SK-N-SH (cell line): ENCODE measurements around the gene RNASE1. TPM values are rescaled to one million over a fixed set of nuclear protein-coding genes. Genes with fewer than 3 reads are reported as not detected.

Experiments used
- CTCF ChIA-PET: fragments of 300-600, 350-600 bp; formaldehyde crosslinking; extraction: SDS; loops from one replicate; lab custom pipeline; 2021; lab: Yijun Ruan, JAX
- POLR2A ChIA-PET: fragments of 350-600 bp; sonication (Branson Sonifier 250); formaldehyde crosslinking; extraction: SDS; loops from one replicate; lab custom pipeline; 2020; ENCODE audit warnings: antibody characterized with exemption, inconsistent platforms; lab: Yijun Ruan, JAX
- DNase-seq: peaks from one replicate; pipeline ENCODE4 v3.0.0; 2012
- H2AFZ ChIP-seq: fragments of 200-600 bp; sonication (generic); 2 replicates; pipeline ENCODE4 v1.8.1; 2016; ENCODE audit warnings: antibody characterized with exemption, mild to moderate bottlenecking, low read depth
- H3F3A ChIP-seq: fragments of 200-600 bp; sonication (generic); replicated peaks from 2 replicates; pipeline ENCODE3; 2016; ENCODE audit warnings: antibody characterized with exemption, mild to moderate bottlenecking; ENCODE audit not compliant: insufficient read depth
- H3K27ac ChIP-seq, 2 experiments: fragments of 200-500 bp in 1 of 2; fragments of 200-600 bp in 1 of 2; sonication (Bioruptor generic) in 1 of 2; sonication (generic), shearing (Covaris generic) in 1 of 2; 2 replicates each; pipeline versions ENCODE4 v1.5.1 to v1.6.1; 2014 to 2016; ENCODE audit warnings: low read depth in 2 of 2, inconsistent platforms in 1 of 2, low read length in 1 of 2, mild to moderate bottlenecking in 1 of 2, mixed read lengths in 1 of 2
- H3K27me3 ChIP-seq: fragments of 200-600 bp; sonication (generic), shearing (Covaris generic); 2 replicates; pipeline ENCODE4 v1.6.1; 2016; ENCODE audit warnings: mixed run types; ENCODE audit not compliant: insufficient read depth
- H3K36me3 ChIP-seq, 2 experiments: fragments of 200-500 bp in 1 of 2; fragments of 200-600 bp in 1 of 2; sonication (Bioruptor generic) in 1 of 2; sonication (generic) in 1 of 2; replicated peaks in 1 of 2; 2 replicates each; pipeline versions ENCODE3 to v1.5.1; 2014 to 2016; ENCODE audit warnings: low read length in 1 of 2, mild to moderate bottlenecking in 1 of 2; ENCODE audit not compliant: insufficient read depth in 2 of 2, control insufficient read depth in 1 of 2
- H3K4me1 ChIP-seq, 2 experiments: fragments of 200-500 bp in 1 of 2; fragments of 200-600 bp in 1 of 2; sonication (Bioruptor generic) in 1 of 2; sonication (generic), shearing (Covaris generic) in 1 of 2; 2 replicates each; pipeline versions ENCODE4 v1.5.1 to v1.6.1; 2014 to 2016; ENCODE audit warnings: low read depth in 1 of 2, low read length in 1 of 2, mixed run types in 1 of 2; ENCODE audit not compliant: insufficient read depth in 2 of 2, control insufficient read depth in 1 of 2
- H3K4me2 ChIP-seq: fragments of 200-600 bp; sonication (generic), shearing (Covaris generic); 2 replicates; pipeline ENCODE4 v1.6.1; 2017; ENCODE audit warnings: mixed run types
- H3K4me3 ChIP-seq, 2 experiments: fragments of 200-500 bp in 1 of 2; fragments of 200-600 bp in 1 of 2; sonication (Bioruptor generic) in 1 of 2; sonication (generic), shearing (Covaris generic) in 1 of 2; 2 replicates each; pipeline versions ENCODE4 v1.5.1 to v1.8.1; 2014 to 2016; ENCODE audit warnings: low read depth in 2 of 2, inconsistent platforms in 1 of 2, low read length in 1 of 2, mild to moderate bottlenecking in 1 of 2, mixed read lengths in 1 of 2, moderate library complexity in 1 of 2
- H3K79me2 ChIP-seq: fragments of 200-600 bp; sonication (generic); 2 replicates; pipeline ENCODE4 v1.8.1; 2017; ENCODE audit warnings: mild to moderate bottlenecking; ENCODE audit not compliant: insufficient read depth
- H3K9ac ChIP-seq: fragments of 200-600 bp; sonication (generic); 2 replicates; pipeline ENCODE4 v1.6.1; 2017; ENCODE audit warnings: mixed run types
- H3K9me2 ChIP-seq: fragments of 200-600 bp; sonication (generic); 2 replicates; pipeline ENCODE4 v1.6.1; 2017; ENCODE audit warnings: mixed run types
- H3K9me3 ChIP-seq: fragments of 200-600 bp; sonication (generic); 2 replicates; pipeline ENCODE4 v1.6.1; 2017; ENCODE audit warnings: mixed run types, mild to moderate bottlenecking, moderate library complexity
- H4K20me1 ChIP-seq: fragments of 200-600 bp; sonication (generic); 2 replicates; pipeline ENCODE4 v1.6.1; 2017; ENCODE audit warnings: mild to moderate bottlenecking, mixed run types; ENCODE audit not compliant: insufficient read depth
- EZH2phosphoT487 ChIP-seq: fragments of 200-600 bp; sonication (generic); IDR thresholded peaks from 2 replicates; pipeline ENCODE4 v1.6.1; 2017; ENCODE audit warnings: low read depth, mixed run types, mild to moderate bottlenecking, antibody characterized with exemption, moderate library complexity, borderline replicate concordance
- FOSL2 ChIP-seq: IDR thresholded peaks from 2 replicates; pipeline ENCODE4 v1.4.0; 2012; ENCODE audit warnings: low read depth, mild to moderate bottlenecking, moderate library complexity, borderline replicate concordance
- FOXJ3 ChIP-seq: sonication (generic); formaldehyde crosslinking; IDR thresholded peaks from 2 replicates; pipeline ENCODE4 v1.5.1; 2020; ENCODE audit warnings: mild to moderate bottlenecking, missing genetic modification reagents
- GATA2 ChIP-seq: sonication (generic); formaldehyde crosslinking; IDR thresholded peaks from 2 replicates; pipeline ENCODE4 v1.5.0; 2020; ENCODE audit warnings: mild to moderate bottlenecking, missing genetic modification reagents
- MEF2A ChIP-seq: IDR thresholded peaks from 2 replicates; pipeline ENCODE4 v1.4.0; 2012; ENCODE audit warnings: low read depth, borderline replicate concordance
- NFIC ChIP-seq: IDR thresholded peaks from 2 replicates; pipeline ENCODE4 v1.4.0; 2012; ENCODE audit warnings: borderline replicate concordance
- PBX3 ChIP-seq: IDR thresholded peaks from 2 replicates; pipeline ENCODE4; 2012
- POLR2AphosphoS5 ChIP-seq: IDR thresholded peaks from 2 replicates; pipeline ENCODE4 v1.6.1; 2012; ENCODE audit warnings: low read depth, low read length
- RAD21 ChIP-seq: IDR thresholded peaks from 2 replicates; pipeline ENCODE4 v1.6.1; 2012; ENCODE audit warnings: mild to moderate bottlenecking, low read length
- RCOR1 ChIP-seq: fragments of 150-350 bp; IDR thresholded peaks from 2 replicates; pipeline ENCODE4 v1.6.1; 2017; ENCODE audit warnings: antibody characterized with exemption, low read length
- RFX5 ChIP-seq: IDR thresholded peaks from 2 replicates; pipeline ENCODE4 v1.6.1; 2012; ENCODE audit warnings: mild to moderate bottlenecking, improper control_type of control experiment, low read length
- SMC3 ChIP-seq: IDR thresholded peaks from 2 replicates; pipeline ENCODE4 v1.6.1; 2012; ENCODE audit warnings: low read depth, low read length, improper control_type of control experiment
- TCF12 ChIP-seq: IDR thresholded peaks from 2 replicates; pipeline ENCODE4 v1.4.0; 2012
- TEAD4 ChIP-seq: IDR thresholded peaks from 2 replicates; pipeline ENCODE4 v1.4.0; 2012; ENCODE audit warnings: mild to moderate bottlenecking, borderline replicate concordance; ENCODE audit not compliant: insufficient read depth
- ZBTB33 ChIP-seq: IDR thresholded peaks from 2 replicates; pipeline ENCODE4 v1.4.0; 2012; ENCODE audit warnings: low read depth, borderline replicate concordance
- WGBS: methylation state at CpG from one replicate; pipeline ENCODE4 v1.1.6; 2017; ENCODE audit warnings: low lambda C conversion rate; 5-methylcytosine and 5-hydroxymethylcytosine counted together
- polyA plus RNA-seq, 3 experiments: library from polyadenylated mRNA; depleted of rRNA; stranded (reverse); fragments of >200 nt; gene quantifications; 2 replicates each; pipeline ENCODE4 v1.2.3, GENCODE V29; 2012
- TF ChIP-seq, protein P1 (sequence below): fragments of 150-350 bp; IDR thresholded peaks from 2 replicates; pipeline ENCODE4 v1.6.1; 2016; ENCODE audit warnings: mild to moderate bottlenecking, low read depth, low read length

Gene RNASE1
- polyA plus RNA-seq, 1 of the 3 experiments (the other 2 are of a cell fraction), result not detected

DNA sequence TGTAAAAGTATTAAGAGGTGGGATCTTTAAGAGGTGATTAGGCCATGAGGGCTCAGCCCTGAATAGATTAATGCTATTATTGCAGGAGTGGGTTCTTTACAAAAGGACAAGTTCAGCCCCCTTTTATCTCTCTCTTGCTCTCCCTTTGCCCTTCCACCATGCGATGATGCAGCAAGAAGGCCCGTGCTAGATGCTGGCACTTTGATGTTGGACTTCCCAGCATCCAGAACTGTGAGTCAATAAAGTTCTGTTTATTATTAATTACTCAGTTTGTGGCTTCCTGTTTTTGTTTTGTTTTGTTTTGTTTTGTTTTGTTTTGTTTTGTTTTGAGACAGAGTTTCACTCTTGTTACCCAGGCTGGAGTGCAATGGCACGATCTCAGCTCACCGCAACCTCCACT lies 10.1 kb downstream of the RNASE1 start:
- TF ChIP-seq NFIC, result no peak
- no peak for TF ChIP-seq PBX3
- no peak for TF ChIP-seq SMC3
- TF ChIP-seq FOXJ3 (CRISPR knock-in tag), result no peak
- TF ChIP-seq RAD21, result no peak
- no peak for TF ChIP-seq RFX5
- TF ChIP-seq MEF2A, result no peak
- TF ChIP-seq, protein P1, sequence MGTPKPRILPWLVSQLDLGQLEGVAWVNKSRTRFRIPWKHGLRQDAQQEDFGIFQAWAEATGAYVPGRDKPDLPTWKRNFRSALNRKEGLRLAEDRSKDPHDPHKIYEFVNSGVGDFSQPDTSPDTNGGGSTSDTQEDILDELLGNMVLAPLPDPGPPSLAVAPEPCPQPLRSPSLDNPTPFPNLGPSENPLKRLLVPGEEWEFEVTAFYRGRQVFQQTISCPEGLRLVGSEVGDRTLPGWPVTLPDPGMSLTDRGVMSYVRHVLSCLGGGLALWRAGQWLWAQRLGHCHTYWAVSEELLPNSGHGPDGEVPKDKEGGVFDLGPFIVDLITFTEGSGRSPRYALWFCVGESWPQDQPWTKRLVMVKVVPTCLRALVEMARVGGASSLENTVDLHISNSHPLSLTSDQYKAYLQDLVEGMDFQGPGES, result no peak
- no peak for TF ChIP-seq ZBTB33
- TF ChIP-seq EZH2phosphoT487, result no peak
- no peak for TF ChIP-seq TCF12
- no peak for TF ChIP-seq GATA2 (CRISPR knock-in tag)
- TF ChIP-seq RCOR1, result no peak
- TF ChIP-seq FOSL2, result no peak
- no peak for TF ChIP-seq POLR2AphosphoS5
- TF ChIP-seq, all 33 proteins: peak for 0
- WGBS, result 18% methylated on average over 4 of the region's 4 CpGs
- Histone ChIP-seq H3K27me3 (peaks cover 14% of the 10 kb centered on the region; the same call in 1 of the 2 replicates), H3K36me3 (no peaks in the 10 kb centered on the region), H4K20me1 (no peaks in the 10 kb centered on the region), H3K4me1 (no peaks in the 10 kb centered on the region), H2AFZ (no peak overlapping the region), H3F3A (no peaks in the 10 kb centered on the region), H3K4me3 (no peak overlapping the region), H3K4me2 (no peak overlapping the region), H3K27ac (no peak overlapping the region), H3K9ac (no peak overlapping the region), H3K9me3 (no peaks in the 10 kb centered on the region), H3K9me2 (no peaks in the 10 kb centered on the region), H3K79me2 (no peaks in the 10 kb centered on the region)
- ChIA-PET POLR2A (no interaction called here), CTCF (no interaction called here)
- no peak for DNase-seq

- H3K9ac ChIP-seq, result no peak overlapping the region
- no peaks in the 10 kb centered on the region for H3K36me3 ChIP-seq
- no peaks in the 10 kb centered on the region for H3K9me2 ChIP-seq
- no peak overlapping the region for H3K4me3 ChIP-seq
- ChIA-PET POLR2A (no interaction called here), CTCF (no interaction called here)
- no peak overlapping the region for H2AFZ ChIP-seq
- H3K27me3 ChIP-seq, result peaks cover 19% of the 10 kb centered on the region; the same call in 1 of the 2 replicates
- no peaks in the 10 kb centered on the region for H4K20me1 ChIP-seq
- DNase-seq, result no peak
- WGBS, result 11% methylated on average over 2 of the region's 2 CpGs
- no peak for TF ChIP-seq TEAD4
- no peak for TF ChIP-seq RFX5
- TF ChIP-seq NFIC, result no peak
- TF ChIP-seq, protein P1, result no peak
- TF ChIP-seq, all 33 proteins: peak for 0
- no peak overlapping the region for H3K4me2 ChIP-seq
- H3K79me2 ChIP-seq, result no peaks in the 10 kb centered on the region
- no peak overlapping the region for H3K27ac ChIP-seq
- no peaks in the 10 kb centered on the region for H3K9me3 ChIP-seq
- H3K4me1 ChIP-seq, result no peaks in the 10 kb centered on the region
- no peaks in the 10 kb centered on the region for H3F3A ChIP-seq
Observed at GRCh38 chr14:20791597-20791996, 11.0 kb downstream of the RNASE1 start.
